Tibial artery (tissue), 4 donors: Measurements from ENCODE around the gene VSTM2L.

Experiments used
- DNase-seq, 2 donors: peaks; one replicate each; pipeline ENCODE4 v3.0.0-alpha.2; 2019
- H3K27ac ChIP-seq, 2 donors: fragments of 200-600 bp; sonication (generic) in 1 of 2; 1 replicate in 1 of 2; 2 replicates in 1 of 2; pipeline ENCODE4 v1.5.1; 2018 to 2019; ENCODE audit warnings: mild to moderate bottlenecking in 1 of 2
- H3K27me3 ChIP-seq, 2 donors: fragments of 200-600 bp; sonication (generic) in 1 of 2; one replicate each; pipeline versions ENCODE4 v1.5.1 to v1.6.0; 2016 to 2019
- H3K36me3 ChIP-seq, 3 donors: fragments of 200-600 bp; sonication (generic) in 2 of 3; one replicate each; pipeline ENCODE4 v1.5.1; 2016 to 2019; ENCODE audit warnings: mild to moderate bottlenecking in 2 of 3
- H3K4me1 ChIP-seq, 4 donors: fragments of 200-600 bp; sonication (generic) in 2 of 4; 1 replicate in 3 of 4; 2 replicates in 1 of 4; pipeline ENCODE4 v1.5.1; 2016 to 2019
- H3K4me3 ChIP-seq, 2 donors: fragments of 200-600 bp; sonication (generic) in 1 of 2; 1 replicate in 1 of 2; 2 replicates in 1 of 2; pipeline ENCODE4 v1.5.1; 2018 to 2019; ENCODE audit warnings: mild to moderate bottlenecking in 2 of 2
- H3K9me3 ChIP-seq, 3 donors: fragments of 200-600 bp; sonication (generic) in 1 of 3; one replicate each; pipeline ENCODE4 v1.5.1; 2016 to 2019
- intact Hi-C: fragments of 100-400 bp; cut with DNase I; formaldehyde crosslinking; loops from one replicate; pipeline ENCODE4 v1.15.0; 2023; ENCODE audit warnings: low total_unique reads
- TF ChIP-seq, protein P1 (sequence below), 2 experiments: fragments of 200-600 bp in 1 of 2; fragments of 450-650 bp in 1 of 2; IDR thresholded peaks; one replicate each; pipeline ENCODE4 v1.5.1; 2017 to 2019; ENCODE audit warnings: antibody characterized with exemption in 2 of 2, mild to moderate bottlenecking in 1 of 2, moderate library complexity in 1 of 2

The VSTM2L gene

GRCh38 chr20:37899105-37900045, 3.6 kb upstream of the VSTM2L start:
- TF ChIP-seq, protein P1, sequence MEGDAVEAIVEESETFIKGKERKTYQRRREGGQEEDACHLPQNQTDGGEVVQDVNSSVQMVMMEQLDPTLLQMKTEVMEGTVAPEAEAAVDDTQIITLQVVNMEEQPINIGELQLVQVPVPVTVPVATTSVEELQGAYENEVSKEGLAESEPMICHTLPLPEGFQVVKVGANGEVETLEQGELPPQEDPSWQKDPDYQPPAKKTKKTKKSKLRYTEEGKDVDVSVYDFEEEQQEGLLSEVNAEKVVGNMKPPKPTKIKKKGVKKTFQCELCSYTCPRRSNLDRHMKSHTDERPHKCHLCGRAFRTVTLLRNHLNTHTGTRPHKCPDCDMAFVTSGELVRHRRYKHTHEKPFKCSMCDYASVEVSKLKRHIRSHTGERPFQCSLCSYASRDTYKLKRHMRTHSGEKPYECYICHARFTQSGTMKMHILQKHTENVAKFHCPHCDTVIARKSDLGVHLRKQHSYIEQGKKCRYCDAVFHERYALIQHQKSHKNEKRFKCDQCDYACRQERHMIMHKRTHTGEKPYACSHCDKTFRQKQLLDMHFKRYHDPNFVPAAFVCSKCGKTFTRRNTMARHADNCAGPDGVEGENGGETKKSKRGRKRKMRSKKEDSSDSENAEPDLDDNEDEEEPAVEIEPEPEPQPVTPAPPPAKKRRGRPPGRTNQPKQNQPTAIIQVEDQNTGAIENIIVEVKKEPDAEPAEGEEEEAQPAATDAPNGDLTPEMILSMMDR (IDR thresholded peaks at IDR 0.05), result no peak
- no peak for DNase-seq
- Histone ChIP-seq H3K4me1 (peaks cover 0 to 19% (median 13%) of the 10 kb centered on the region in 4 donors), H3K36me3 (no peaks in the 10 kb centered on the region), H3K27ac (no peak overlapping the region), H3K4me3 (no peak overlapping the region), H3K27me3 (peaks cover 0 to 56% of the 10 kb centered on the region in 2 donors), H3K9me3 (no peaks in the 10 kb centered on the region)
- intact Hi-C loops, result no loop called here

GRCh38 chr20:37901240-37901639, 1.7 kb upstream of the VSTM2L start:
- Histone ChIP-seq H3K27ac (no peak overlapping the region), H3K4me1 (peaks cover 0 to 19% (median 13%) of the 10 kb centered on the region in 4 donors), H3K4me3 (no peak overlapping the region), H3K9me3 (no peaks in the 10 kb centered on the region), H3K27me3 (peaks cover 0 to 74% of the 10 kb centered on the region in 2 donors), H3K36me3 (no peaks in the 10 kb centered on the region)
- TF ChIP-seq, protein P1 (IDR thresholded peaks at IDR 0.05), result no peak
- intact Hi-C loops, result no loop called here
- DNase-seq, result no peak

DNA sequence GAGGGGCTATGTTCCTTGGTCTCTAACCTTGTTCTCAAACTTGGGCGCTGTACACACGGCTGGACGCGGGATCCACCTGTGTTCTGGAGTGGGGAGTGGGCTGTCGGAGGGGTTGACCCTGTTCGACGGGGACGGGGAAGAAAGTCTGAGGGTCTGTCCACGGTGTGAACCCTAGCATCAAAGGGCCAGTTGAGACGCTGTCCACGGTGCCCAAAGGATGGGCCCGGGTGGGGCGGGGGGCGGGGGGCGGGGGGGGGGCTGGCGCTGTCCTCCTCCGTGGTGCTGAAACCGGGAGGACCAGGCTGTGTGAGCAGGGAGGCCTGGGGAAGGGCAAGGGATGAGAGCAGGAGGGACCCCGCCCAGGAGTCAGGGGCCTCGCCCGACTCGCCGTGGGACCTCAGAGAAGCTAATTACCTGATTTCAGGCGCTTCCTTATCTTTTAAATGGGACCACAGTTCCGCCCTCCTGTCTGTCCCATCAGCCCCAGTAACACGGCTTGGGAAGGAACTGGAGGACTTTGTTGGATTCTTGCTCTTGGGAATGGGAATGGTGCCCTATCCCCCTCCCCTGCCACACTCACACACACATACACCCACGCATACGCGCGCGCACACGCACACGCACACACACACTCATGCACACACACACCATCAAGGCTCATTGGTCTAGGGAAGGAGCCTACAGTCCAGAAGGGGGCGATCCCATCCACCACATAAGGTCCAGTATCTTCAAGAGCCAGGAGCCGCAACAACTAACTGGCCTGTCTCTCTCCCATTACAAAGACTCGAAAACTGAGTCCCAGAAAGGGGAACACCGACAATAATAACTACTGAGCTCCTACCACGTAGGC, 1.0 kb upstream of the VSTM2L start:
- Histone ChIP-seq H3K36me3 (no peaks in the 10 kb centered on the region), H3K27ac (no peak overlapping the region), H3K4me1 (peaks cover 0 to 19% (median 13%) of the 10 kb centered on the region in 4 donors), H3K4me3 (no peak overlapping the region), H3K27me3 (peaks cover 0 to 81% of the 10 kb centered on the region in 2 donors), H3K9me3 (no peaks in the 10 kb centered on the region)
- no peak for DNase-seq
- intact Hi-C loops, result no loop called here
- TF ChIP-seq, protein P1 (IDR thresholded peaks at IDR 0.05), result peak; percentile 27 to 37

- Histone ChIP-seq H3K27ac (no peak overlapping the region), H3K36me3 (no peaks in the 10 kb centered on the region), H3K4me3 (peak overlapping the region; percentile 26 to 40), H3K9me3 (no peaks in the 10 kb centered on the region), H3K4me1 (peaks cover 0 to 19% (median 13%) of the 10 kb centered on the region in 4 donors), H3K27me3 (peaks cover 0 to 88% of the 10 kb centered on the region in 2 donors)
- intact Hi-C loops, result no loop called here
- no peak for DNase-seq
- TF ChIP-seq, protein P1 (IDR thresholded peaks at IDR 0.05), result peak in 1 of 2 experiments; percentile 4
These were observed 535 bp downstream of the VSTM2L start for GRCh38 chr20:37903317-37904007.

- no peaks in the 10 kb centered on the region for H3K36me3 ChIP-seq
- H3K27me3 ChIP-seq, result peaks cover 0 to 93% of the 10 kb centered on the region in 2 donors
- H3K4me3 ChIP-seq, result no peak overlapping the region
- TF ChIP-seq, protein P1 (IDR thresholded peaks at IDR 0.05), result no peak
- no peaks in the 10 kb centered on the region for H3K9me3 ChIP-seq
- intact Hi-C loops, result no loop called here
- no peak for DNase-seq
- peaks cover 0 to 19% (median 13%) of the 10 kb centered on the region in 4 donors for H3K4me1 ChIP-seq
- H3K27ac ChIP-seq, result no peak overlapping the region
These were observed 1.2 kb downstream of the VSTM2L start for GRCh38 chr20:37904008-37904642.
